ENCODE data around the gene PSKH1. TPM values are rescaled to one million over a fixed set of nuclear protein-coding genes. Genes with fewer than 3 reads are reported as not detected.

PSKH1 gene
- total RNA-seq, 1 experiment from 2014 or later: 24.2 TPM

DNA sequence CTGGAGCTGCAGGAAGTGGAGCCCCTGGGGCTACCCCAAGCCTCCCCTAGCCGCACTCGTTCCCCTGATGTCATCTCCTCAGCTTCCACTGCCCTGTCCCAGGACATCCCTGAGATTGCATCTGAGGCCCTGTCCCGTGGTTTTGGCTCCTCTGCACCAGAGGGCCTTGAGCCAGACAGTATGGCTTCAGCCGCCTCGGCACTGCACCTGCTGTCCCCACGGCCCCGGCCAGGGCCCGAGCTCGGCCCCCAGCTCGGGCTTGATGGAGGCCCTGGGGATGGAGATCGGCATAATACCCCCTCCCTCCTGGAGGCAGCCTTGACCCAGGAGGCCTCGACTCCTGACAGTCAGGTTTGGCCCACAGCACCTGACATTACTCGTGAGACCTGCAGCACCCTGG lies 12.5 kb upstream of the PSKH1 start:
- Histone ChIP-seq H3K27me3 (replicated peaks; ENCODE audit: insufficient read depth, low read depth, low read length, poor library complexity) (no peaks in the 10 kb centered on the region), H3K36me3 (ENCODE audit: insufficient read depth, low read length, poor library complexity, severe bottlenecking) (peaks cover 75% of the 10 kb centered on the region), H3K27ac (ENCODE audit: low read depth, low read length, poor library complexity, severe bottlenecking) (no peak overlapping the region), H3K4me3 (ENCODE audit: low read depth, low read length, poor library complexity, severe bottlenecking) (no peak overlapping the region), H3K4me1 (ENCODE audit: insufficient read depth, low read length, poor library complexity, severe bottlenecking) (peaks cover 11% of the 10 kb centered on the region), H3K9me3 (ENCODE audit: low read depth, low read length, poor library complexity, severe bottlenecking) (no peaks in the 10 kb centered on the region)
- BruUV-seq (replicated peaks): no TSS peak
- TF ChIP-seq, protein P1, sequence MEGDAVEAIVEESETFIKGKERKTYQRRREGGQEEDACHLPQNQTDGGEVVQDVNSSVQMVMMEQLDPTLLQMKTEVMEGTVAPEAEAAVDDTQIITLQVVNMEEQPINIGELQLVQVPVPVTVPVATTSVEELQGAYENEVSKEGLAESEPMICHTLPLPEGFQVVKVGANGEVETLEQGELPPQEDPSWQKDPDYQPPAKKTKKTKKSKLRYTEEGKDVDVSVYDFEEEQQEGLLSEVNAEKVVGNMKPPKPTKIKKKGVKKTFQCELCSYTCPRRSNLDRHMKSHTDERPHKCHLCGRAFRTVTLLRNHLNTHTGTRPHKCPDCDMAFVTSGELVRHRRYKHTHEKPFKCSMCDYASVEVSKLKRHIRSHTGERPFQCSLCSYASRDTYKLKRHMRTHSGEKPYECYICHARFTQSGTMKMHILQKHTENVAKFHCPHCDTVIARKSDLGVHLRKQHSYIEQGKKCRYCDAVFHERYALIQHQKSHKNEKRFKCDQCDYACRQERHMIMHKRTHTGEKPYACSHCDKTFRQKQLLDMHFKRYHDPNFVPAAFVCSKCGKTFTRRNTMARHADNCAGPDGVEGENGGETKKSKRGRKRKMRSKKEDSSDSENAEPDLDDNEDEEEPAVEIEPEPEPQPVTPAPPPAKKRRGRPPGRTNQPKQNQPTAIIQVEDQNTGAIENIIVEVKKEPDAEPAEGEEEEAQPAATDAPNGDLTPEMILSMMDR (conservative IDR thresholded peaks at IDR 0.05; ENCODE audit: low read depth, low read length): no peak
- no peak for TF ChIP-seq EZH2 (IDR thresholded peaks at IDR 0.05; ENCODE audit: borderline replicate concordance, low read depth, low read length, poor library complexity, severe bottlenecking)
- ChIA-PET CTCF (no interaction called here), POLR2A (ENCODE audit: low non-redundant PET) (no interaction called here)
- DNase-seq (ENCODE audit: low spot score): no peak
- intact Hi-C loops (cut with micrococcal nuclease; ENCODE audit: unreplicated experiment): no loop called here

DNA sequence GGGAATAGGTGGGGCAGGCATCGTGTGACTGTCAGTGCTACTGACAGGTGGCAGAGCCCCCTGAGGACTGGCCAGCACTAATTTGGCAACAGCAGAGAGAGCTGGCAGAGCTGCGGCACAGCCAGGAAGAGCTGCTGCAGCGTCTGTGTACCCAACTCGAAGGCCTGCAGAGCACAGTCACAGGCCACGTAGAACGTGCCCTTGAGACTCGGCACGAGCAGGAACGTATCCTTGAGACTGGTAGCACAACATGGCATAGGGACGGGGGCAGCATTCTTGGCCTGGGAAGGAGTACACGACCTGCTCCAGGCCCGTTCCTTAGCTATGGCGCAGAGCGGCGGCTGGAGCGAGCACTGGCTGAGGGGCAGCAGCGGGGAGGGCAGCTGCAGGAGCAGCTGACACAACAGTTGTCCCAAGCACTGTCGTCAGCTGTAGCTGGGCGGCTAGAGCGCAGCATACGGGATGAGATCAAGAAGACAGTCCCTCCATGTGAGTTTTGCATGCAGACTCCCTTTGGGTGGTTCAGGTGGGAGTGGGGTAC lies 11.4 kb upstream of the PSKH1 start:
- ChIA-PET CTCF (no interaction called here), POLR2A (ENCODE audit: low non-redundant PET) (interaction anchor here (0.7 kb wide), 1 partner anchor 10 kb away, joined by 3 read pairs; no protein-coding TSS in a partner anchor)
- no peaks in the 10 kb centered on the region for H3K9me3 ChIP-seq (ENCODE audit: low read depth, low read length, poor library complexity, severe bottlenecking)
- BruUV-seq (replicated peaks): no TSS peak
- H3K27ac ChIP-seq (ENCODE audit: low read depth, low read length, poor library complexity, severe bottlenecking): no peak overlapping the region
- TF ChIP-seq, protein P1 (conservative IDR thresholded peaks at IDR 0.05; ENCODE audit: low read depth, low read length): no peak
- TF ChIP-seq EZH2 (IDR thresholded peaks at IDR 0.05; ENCODE audit: borderline replicate concordance, low read depth, low read length, poor library complexity, severe bottlenecking): no peak
- H3K27me3 ChIP-seq (replicated peaks; ENCODE audit: insufficient read depth, low read depth, low read length, poor library complexity): no peaks in the 10 kb centered on the region
- peaks cover 11% of the 10 kb centered on the region for H3K4me1 ChIP-seq (ENCODE audit: insufficient read depth, low read length, poor library complexity, severe bottlenecking)
- peaks cover 76% of the 10 kb centered on the region for H3K36me3 ChIP-seq (ENCODE audit: insufficient read depth, low read length, poor library complexity, severe bottlenecking)
- no peak for DNase-seq (ENCODE audit: low spot score)
- intact Hi-C loops (cut with micrococcal nuclease; ENCODE audit: unreplicated experiment): no loop called here
- no peak overlapping the region for H3K4me3 ChIP-seq (ENCODE audit: low read depth, low read length, poor library complexity, severe bottlenecking)

DNA sequence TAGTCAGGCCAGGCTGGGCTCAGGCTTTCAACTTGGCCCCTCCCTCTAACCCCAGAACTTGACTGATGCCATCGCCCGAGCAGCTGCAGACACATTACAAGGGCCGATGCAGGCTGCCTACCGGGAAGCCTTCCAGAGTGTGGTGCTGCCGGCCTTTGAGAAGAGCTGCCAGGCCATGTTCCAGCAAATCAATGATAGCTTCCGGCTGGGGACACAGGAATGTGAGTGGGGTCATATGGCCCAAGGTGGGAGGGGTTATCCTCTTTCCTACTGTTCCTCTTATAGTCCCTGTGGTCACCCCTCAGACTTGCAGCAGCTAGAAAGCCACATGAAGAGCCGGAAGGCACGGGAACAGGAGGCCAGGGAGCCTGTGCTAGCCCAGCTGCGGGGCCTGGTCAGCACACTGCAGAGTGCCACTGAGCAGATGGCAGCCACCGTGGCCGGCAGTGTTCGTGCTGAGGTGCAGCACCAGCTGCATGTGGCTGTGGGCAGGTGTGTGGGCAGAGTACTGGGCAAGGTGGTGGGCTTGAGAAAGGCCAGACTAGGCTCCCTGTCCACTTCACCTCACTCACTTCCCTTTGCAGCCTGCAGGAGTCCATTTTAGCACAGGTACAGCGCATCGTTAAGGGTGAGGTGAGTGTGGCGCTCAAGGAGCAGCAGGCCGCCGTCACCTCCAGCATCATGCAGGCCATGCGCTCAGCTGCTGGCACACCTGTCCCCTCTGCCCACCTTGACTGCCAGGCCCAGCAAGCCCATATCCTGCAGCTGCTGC lies 10.5 kb upstream of the PSKH1 start:
- Histone ChIP-seq H3K27me3 (replicated peaks; ENCODE audit: insufficient read depth, low read depth, low read length, poor library complexity) (no peaks in the 10 kb centered on the region), H3K9me3 (ENCODE audit: low read depth, low read length, poor library complexity, severe bottlenecking) (no peaks in the 10 kb centered on the region), H3K36me3 (ENCODE audit: insufficient read depth, low read length, poor library complexity, severe bottlenecking) (peaks cover 68% of the 10 kb centered on the region), H3K27ac (ENCODE audit: low read depth, low read length, poor library complexity, severe bottlenecking) (no peak overlapping the region), H3K4me3 (ENCODE audit: low read depth, low read length, poor library complexity, severe bottlenecking) (no peak overlapping the region), H3K4me1 (ENCODE audit: insufficient read depth, low read length, poor library complexity, severe bottlenecking) (peaks cover 11% of the 10 kb centered on the region)
- BruUV-seq (replicated peaks): no TSS peak
- CTCF ChIA-PET: interaction anchor here (2.4 kb wide), 1 partner anchor 45 kb away, joined by 15 read pairs; no protein-coding TSS in a partner anchor
- DNase-seq (ENCODE audit: low spot score): no peak
- TF ChIP-seq, protein P1 (conservative IDR thresholded peaks at IDR 0.05; ENCODE audit: low read depth, low read length): no peak
- no peak for TF ChIP-seq EZH2 (IDR thresholded peaks at IDR 0.05; ENCODE audit: borderline replicate concordance, low read depth, low read length, poor library complexity, severe bottlenecking)
- POLR2A ChIA-PET (ENCODE audit: low non-redundant PET): no interaction called here
- intact Hi-C loops (cut with micrococcal nuclease; ENCODE audit: unreplicated experiment): loop anchor here (1.0 kb wide), 1 partner anchor 46 kb away; no protein-coding TSS in a partner anchor

Measured in A673 (cell line).